ENCODE measurements around the gene PCBP2.

Gene PCBP2

DNA sequence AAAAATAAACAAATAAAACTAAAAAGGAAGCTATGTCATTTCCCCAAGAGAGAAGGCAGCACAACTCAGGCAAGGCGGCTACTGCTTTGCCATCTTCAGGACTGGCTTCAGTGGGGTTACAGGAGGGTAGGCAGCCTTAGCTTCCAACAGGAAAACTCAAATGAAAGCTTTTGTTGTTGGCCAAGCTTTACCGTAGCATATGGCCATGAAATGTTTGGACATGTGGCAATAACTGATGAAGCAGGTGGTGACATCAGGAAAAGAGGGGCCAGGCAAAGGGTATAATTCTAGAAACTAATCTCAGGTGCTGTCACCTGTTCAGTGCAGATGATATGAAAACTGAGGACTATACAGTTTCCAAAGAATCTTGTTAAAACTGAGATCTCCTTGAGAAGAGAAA lies 78.2 kb downstream of the PCBP2 start:
- H3K27me3 ChIP-seq (ENCODE audit: control insufficient read depth in 1 of 2, insufficient read depth in 2 of 2, low read length in 2 of 2), result no peaks in the 10 kb centered on the region
- no peak overlapping the region for H3K4me3 ChIP-seq (ENCODE audit: low read depth in 1 of 2, low read length in 2 of 2)
- H3K27ac ChIP-seq (ENCODE audit: low read depth, low read length), result no peak overlapping the region
- no peak overlapping the region for H3K9ac ChIP-seq (ENCODE audit: low read length)
- peaks cover 6% of the 10 kb centered on the region for H3K4me1 ChIP-seq (ENCODE audit: insufficient read depth, low read length)
- H3K36me3 ChIP-seq (ENCODE audit: insufficient read depth, low read length), result peaks cover 58% of the 10 kb centered on the region
- no peaks in the 10 kb centered on the region for H3K9me3 ChIP-seq (ENCODE audit: low read length)

Measured in muscle layer of colon (tissue), 2 donors.